ENCODE results near the gene CCNL2. TPM values are rescaled to one million over a fixed set of nuclear protein-coding genes. Genes with fewer than 3 reads are reported as not detected.
A peak's percentile ranks its signal among the peaks of the same experiment; 100 is the strongest.

CCNL2 gene
- total and polyA plus RNA-seq, 2 of the 13 experiments (the other 11 are each of a cell fraction or from before 2014, with no cell fraction given) = 105 to 340 TPM

- peak; percentile 82; the same call in 1 of the 2 replicates for TF ChIP-seq CSRNP1 (CRISPR knock-in tag; IDR thresholded peaks at IDR 0.05)
- TF ChIP-seq CERS6 (CRISPR knock-in tag; IDR thresholded peaks at IDR 0.05) = no peak
- peak; percentile 76 for TF ChIP-seq ZNF263 (CRISPR knock-in tag; IDR thresholded peaks at IDR 0.05)
- TF ChIP-seq MATR3 (CRISPR knock-in tag; IDR thresholded peaks at IDR 0.05) = no peak
- peak; percentile 85; the same call in 1 of the 2 replicates for TF ChIP-seq ZNF713 (CRISPR knock-in tag; IDR thresholded peaks at IDR 0.05)
- TF ChIP-seq SMAD9 (CRISPR knock-in tag; IDR thresholded peaks at IDR 0.05) = no peak; the same call in 1 of the 2 replicates
- no peak for TF ChIP-seq NR3C1 (CRISPR knock-in tag; IDR thresholded peaks at IDR 0.05)
- peak; percentile 88; the same call in 1 of the 2 replicates for TF ChIP-seq ZNF572 (CRISPR knock-in tag; IDR thresholded peaks at IDR 0.05)
- TF ChIP-seq ZNF142 (CRISPR knock-in tag; IDR thresholded peaks at IDR 0.05) = peak; percentile 91
- TF ChIP-seq ZNF747 (CRISPR knock-in tag; IDR thresholded peaks at IDR 0.05; ENCODE audit: borderline replicate concordance) = peak; percentile 99
- TF ChIP-seq HES4 (CRISPR knock-in tag; IDR thresholded peaks at IDR 0.05; ENCODE audit: borderline replicate concordance) = peak; percentile 82; the same call in 1 of the 2 replicates
- no peak for TF ChIP-seq IKZF1 (IDR thresholded peaks at IDR 0.05)
- no peak for TF ChIP-seq POLR2AphosphoS2 (IDR thresholded peaks at IDR 0.05; ENCODE audit: low read depth, low read length)
- no peak for TF ChIP-seq FLYWCH1 (CRISPR knock-in tag; IDR thresholded peaks at IDR 0.05)
- TF ChIP-seq HDAC6 (IDR thresholded peaks at IDR 0.05; ENCODE audit: low read depth, low read length) = no peak
- no peak for TF ChIP-seq SOX6 (IDR thresholded peaks at IDR 0.05)
- TF ChIP-seq SOX6 (CRISPR knock-in tag; IDR thresholded peaks at IDR 0.05) = peak; percentile 71
- TF ChIP-seq KDM6A (CRISPR knock-in tag; IDR thresholded peaks at IDR 0.05; ENCODE audit: low read depth) = 0 out of 2 replicates have a peak, but pooled peaks have one; percentile 3
- peak; percentile 89; the same call in 1 of the 2 replicates for TF ChIP-seq ZNF550 (CRISPR knock-in tag; IDR thresholded peaks at IDR 0.05; ENCODE audit: borderline replicate concordance)
- TF ChIP-seq NBN (conservative IDR thresholded peaks at IDR 0.05) = no peak
- no peak for TF ChIP-seq ZNF101 (CRISPR knock-in tag; IDR thresholded peaks at IDR 0.05; ENCODE audit: borderline replicate concordance, low read depth)
- peak; percentile 92 for TF ChIP-seq ZNF761 (CRISPR knock-in tag; conservative IDR thresholded peaks at IDR 0.05)
- peak; percentile 98 for TF ChIP-seq GATAD1 (CRISPR knock-in tag; IDR thresholded peaks at IDR 0.05)
- peak; percentile 7; the same call in 1 of the 2 replicates for TF ChIP-seq MAFF (IDR thresholded peaks at IDR 0.05; ENCODE audit: low read depth, low read length)
Observed at GRCh38 chr1:1374929-1375662, 24.0 kb downstream of the CCNL2 start, which contains the start of gene AURKAIP1 (continued).
